DOHH2 (cell line): ENCODE results near the gene DLGAP1.

Experiments used
- CTCF ChIP-seq: fragments of 200-600 bp; sonication (generic); IDR thresholded peaks from one replicate; pipeline ENCODE4 v1.5.1; 2014; ENCODE audit warnings: antibody characterized with exemption, mild to moderate bottlenecking, low read depth, low read length; ENCODE audit not compliant: poor library complexity, severe bottlenecking
- EZH2phosphoT487 ChIP-seq: fragments of 200-600 bp; sonication (generic); IDR thresholded peaks from 2 replicates; pipeline ENCODE4 v1.6.1; 2017; ENCODE audit warnings: borderline replicate concordance, mild to moderate bottlenecking, antibody characterized with exemption, low read length, moderate library complexity, mixed read lengths

GRCh38 chr18:4102901-4103300 is 352.2 kb downstream of the DLGAP1 start:
- TF ChIP-seq CTCF (no peak), EZH2phosphoT487 (no peak)
